HepG2 (cell line): ENCODE measurements around the gene NUSAP1. TPM values are rescaled to one million over a fixed set of nuclear protein-coding genes. Genes with fewer than 3 reads are reported as not detected.

Source experiments
- CBX5 ChIP-seq: sonication (generic); formaldehyde crosslinking; IDR thresholded peaks from 2 replicates; pipeline ENCODE4 v1.4.0; 2020; ENCODE audit warnings: missing genetic modification reagents, borderline replicate concordance
- ETV5 ChIP-seq: IDR thresholded peaks from 2 replicates; pipeline ENCODE4 v1.6.1; 2018; ENCODE audit warnings: missing biosample characterization, missing genetic modification reagents, inconsistent platforms, borderline replicate concordance
- GMEB1 ChIP-seq: sonication (generic); formaldehyde crosslinking; IDR thresholded peaks from 2 replicates; pipeline ENCODE4 v1.5.1; 2020; ENCODE audit warnings: missing genetic modification reagents, mild to moderate bottlenecking, borderline replicate concordance
- IRF9 ChIP-seq: sonication (generic); formaldehyde crosslinking; IDR thresholded peaks from 2 replicates; pipeline ENCODE4 v1.8.0; 2022; ENCODE audit warnings: missing genetic modification reagents, mild to moderate bottlenecking, borderline replicate concordance
- KLF13 ChIP-seq: sonication (generic); formaldehyde crosslinking; IDR thresholded peaks from 2 replicates; pipeline ENCODE4 v1.4.0; 2020; ENCODE audit warnings: mild to moderate bottlenecking, missing genetic modification reagents
- ONECUT2 ChIP-seq: sonication (generic); formaldehyde crosslinking; IDR thresholded peaks from 2 replicates; pipeline ENCODE4 v1.4.0; 2020; ENCODE audit warnings: missing genetic modification reagents
- PHF8 ChIP-seq: sonication (generic); formaldehyde crosslinking; IDR thresholded peaks from 2 replicates; pipeline ENCODE4 v1.5.0; 2020; ENCODE audit warnings: missing genetic modification reagents
- PRDM15 ChIP-seq: sonication (generic); formaldehyde crosslinking; IDR thresholded peaks from 2 replicates; pipeline ENCODE4 v1.4.0; 2020; ENCODE audit warnings: missing genetic modification reagents
- SP2 ChIP-seq: sonication (generic); formaldehyde crosslinking; IDR thresholded peaks from 2 replicates; pipeline ENCODE4 v1.5.1; 2020; ENCODE audit warnings: mild to moderate bottlenecking, missing genetic modification reagents
- ZBTB7B ChIP-seq: sonication (generic); formaldehyde crosslinking; IDR thresholded peaks from 2 replicates; pipeline ENCODE4 v1.4.0; 2020; ENCODE audit warnings: missing genetic modification reagents
- ZHX2 ChIP-seq, 2 experiments: sonication (generic) in 1 of 2; formaldehyde crosslinking in 1 of 2; IDR thresholded peaks; 2 replicates each; pipeline versions ENCODE4 v1.6.1 to v1.9.0; 2014 to 2022; ENCODE audit warnings: antibody characterized with exemption in 1 of 2, borderline replicate concordance in 1 of 2, inconsistent platforms in 1 of 2, low read depth in 1 of 2, missing genetic modification reagents in 1 of 2
- ZNF768 ChIP-seq: sonication (generic); formaldehyde crosslinking; IDR thresholded peaks from 2 replicates; pipeline ENCODE4 v1.4.0; 2020; ENCODE audit warnings: missing genetic modification reagents
- ZNF891 ChIP-seq: sonication (generic); formaldehyde crosslinking; IDR thresholded peaks from 2 replicates; pipeline ENCODE4 v1.5.0; 2020; ENCODE audit warnings: mild to moderate bottlenecking, missing genetic modification reagents
- polyA plus RNA-seq, 8 experiments: library from polyadenylated mRNA; depleted of rRNA in 3 of 8; stranded (reverse) in 7 of 8; unstranded in 1 of 8; fragments of >200 nt; fragmentation: Illumina TruSeq in 4 of 8; extraction: Trizol in 4 of 8; gene quantifications; 2 replicates each; pipeline versions ENCODE4 v1.2.1 to v1.2.3, GENCODE V29; 2011 to 2016; ENCODE audit warnings: low read depth in 4 of 8, missing spikeins in 1 of 8, mixed read lengths in 1 of 8; ENCODE audit not compliant: insufficient read depth in 1 of 8
- total RNA-seq, 5 experiments: library from RNA; depleted of rRNA; stranded (reverse); fragments of >200 nt; fragmentation: Illumina TruSeq; extraction: Trizol; gene quantifications; 2 replicates each; pipeline ENCODE4 v1.2.3, GENCODE V29; 2016; ENCODE audit warnings: low read depth in 1 of 5

Gene NUSAP1
- total and polyA plus RNA-seq, 2 of the 13 experiments (the other 11 are each of a cell fraction or from before 2014, with no cell fraction given) = 59.5 to 106 TPM

- TF ChIP-seq PRDM15 = peak; percentile 29; the same call in 1 of the 2 replicates
- peak; percentile 15 for TF ChIP-seq ETV5
- TF ChIP-seq SP2 (CRISPR knock-in tag) = peak; percentile 86
- TF ChIP-seq CBX5 (CRISPR knock-in tag) = no peak; the same call in 1 of the 2 replicates
- TF ChIP-seq ZNF891 (CRISPR knock-in tag) = 0 out of 2 replicates have a peak, but pooled peaks have one; percentile 27
- peak; percentile 85 for TF ChIP-seq PHF8 (CRISPR knock-in tag)
- peak; percentile 68; the same call in 1 of the 2 replicates for TF ChIP-seq GMEB1 (CRISPR knock-in tag)
- TF ChIP-seq ZBTB7B (CRISPR knock-in tag) = 0 out of 2 replicates have a peak, but pooled peaks have one; percentile 35
- TF ChIP-seq ONECUT2 (CRISPR knock-in tag) = no peak
- TF ChIP-seq ZHX2 (IDR thresholded peaks at IDR 0.05; ENCODE audit: low read depth) = peak; percentile 60; the same call in 1 of the 2 replicates
- no peak for TF ChIP-seq ZHX2 (CRISPR knock-in tag; IDR thresholded peaks at IDR 0.05; ENCODE audit: borderline replicate concordance)
- peak; percentile 46; the same call in 1 of the 2 replicates for TF ChIP-seq IRF9 (CRISPR knock-in tag)
- peak; percentile 66; the same call in 1 of the 2 replicates for TF ChIP-seq ZNF768 (CRISPR knock-in tag)
- no peak for TF ChIP-seq KLF13 (CRISPR knock-in tag)
Measured at GRCh38 chr15:41332194-41333025, at the start of gene NUSAP1, which contains the start of gene OIP5 (continued).
